ENCODE data around the gene PSPC1. TPM values are rescaled to one million over a fixed set of nuclear protein-coding genes. Genes with fewer than 3 reads are reported as not detected.
"Not testable (repeated sequence)": the region's sequence is repeated elsewhere in the genome, so short reads cannot be mapped to it uniquely, and the experiment has no call there.

PSPC1 gene
- total and polyA plus RNA-seq, 5 experiments from 2014 or later: 23.4 to 99.4 (median 34.1) TPM

GRCh38 chr13:19737844-19738557 lies 44.7 kb downstream of the PSPC1 start:
- DNase-seq (no peak), ATAC-seq (no peak)
- Mint-ChIP-seq H3K36me3 (peaks cover 12 to 93% (median 30%) of the 10 kb centered on the region in 3 donors), H3K27me3 (no peaks in the 10 kb centered on the region), H3K4me3 (no peak overlapping the region), H3K9me3 (no peaks in the 10 kb centered on the region), H3K4me1 (peaks cover 8 to 30% (median 20%) of the 10 kb centered on the region in 4 donors), H3K27ac (peak overlapping the region in 3 of 10 donors; percentile 3 to 38 (median 3))
- POLR2A ChIA-PET: no interaction called here

GRCh38 chr13:19726611-19727010 lies 56.1 kb downstream of the PSPC1 start:
- ATAC-seq (no peak), DNase-seq (no peak)
- H3K4me3 Mint-ChIP-seq: no peak overlapping the region
- H3K4me1 Mint-ChIP-seq: peaks cover 15 to 36% (median 30%) of the 10 kb centered on the region in 4 donors
- H3K27me3 Mint-ChIP-seq: no peaks in the 10 kb centered on the region
- POLR2A ChIA-PET: no interaction called here
- no peaks in the 10 kb centered on the region for H3K9me3 Mint-ChIP-seq
- H3K36me3 Mint-ChIP-seq: peaks cover 0 to 88% (median 33%) of the 10 kb centered on the region in 3 donors
- peak overlapping the region in 2 of 10 donors; percentile 13 to 65 for H3K27ac Mint-ChIP-seq

- H3K4me3 Mint-ChIP-seq: no peak overlapping the region
- POLR2A ChIA-PET: no interaction called here
- H3K9me3 Mint-ChIP-seq: no peaks in the 10 kb centered on the region
- H3K27ac Mint-ChIP-seq: peak overlapping the region in 1 of 10 donors; percentile 53
- ATAC-seq (no peak), DNase-seq (no peak)
- H3K4me1 Mint-ChIP-seq: peaks cover 15 to 37% (median 25%) of the 10 kb centered on the region in 4 donors
- H3K27me3 Mint-ChIP-seq: no peaks in the 10 kb centered on the region
- H3K36me3 Mint-ChIP-seq: peaks cover 0 to 83% (median 33%) of the 10 kb centered on the region in 3 donors
Measured at GRCh38 chr13:19725320-19725719, 57.4 kb downstream of the PSPC1 start.

- no peak for DNase-seq
- ATAC-seq: no peak
- Mint-ChIP-seq H3K36me3 (peaks cover 0 to 66% (median 15%) of the 10 kb centered on the region in 3 donors), H3K9me3 (no peaks in the 10 kb centered on the region), H3K27me3 (no peaks in the 10 kb centered on the region), H3K27ac (peak overlapping the region in 2 of 10 donors; percentile 6 to 48), H3K4me3 (no peak overlapping the region), H3K4me1 (peaks cover 6 to 18% (median 12%) of the 10 kb centered on the region in 4 donors)
- POLR2A ChIA-PET: no interaction called here
Measured at GRCh38 chr13:19720039-19720438, 62.7 kb downstream of the PSPC1 start.

GRCh38 chr13:19713186-19713965 lies 69.4 kb downstream of the PSPC1 start:
- Mint-ChIP-seq H3K27me3 (no peaks in the 10 kb centered on the region), H3K36me3 (peaks cover 0 to 48% (median 13%) of the 10 kb centered on the region in 3 donors), H3K4me1 (peaks cover 0 to 19% (median 10%) of the 10 kb centered on the region in 4 donors), H3K4me3 (no peak overlapping the region), H3K27ac (no peak overlapping the region), H3K9me3 (no peaks in the 10 kb centered on the region)
- ATAC-seq (no peak), DNase-seq (no peak)
- POLR2A ChIA-PET: no interaction called here

- ATAC-seq, POLR2A ChIA-PET, DNase-seq, H3K27me3 Mint-ChIP-seq, H3K4me3 Mint-ChIP-seq, H3K27ac Mint-ChIP-seq, H3K9me3 Mint-ChIP-seq: not testable (repeated sequence)
- Mint-ChIP-seq H3K36me3 (peaks cover 0 to 42% (median 9%) of the 10 kb centered on the region in 3 donors), H3K4me1 (peaks cover 3 to 27% (median 12%) of the 10 kb centered on the region in 4 donors)
Measured at GRCh38 chr13:19709782-19710181, 73.0 kb downstream of the PSPC1 start.

- H3K9me3 Mint-ChIP-seq, H3K27me3 Mint-ChIP-seq, ATAC-seq, DNase-seq, H3K27ac Mint-ChIP-seq, H3K4me3 Mint-ChIP-seq, POLR2A ChIA-PET: not testable (repeated sequence)
- H3K36me3 Mint-ChIP-seq: peaks cover 0 to 39% (median 7%) of the 10 kb centered on the region in 3 donors
- H3K4me1 Mint-ChIP-seq: peaks cover 3 to 26% (median 12%) of the 10 kb centered on the region in 4 donors
Measured at GRCh38 chr13:19709039-19709438, 73.7 kb downstream of the PSPC1 start.

GRCh38 chr13:19704256-19704655 lies 78.5 kb downstream of the PSPC1 start:
- H3K9me3 Mint-ChIP-seq, DNase-seq, H3K4me3 Mint-ChIP-seq, H3K27me3 Mint-ChIP-seq, ATAC-seq, POLR2A ChIA-PET: not testable (repeated sequence)
- H3K4me1 Mint-ChIP-seq: peaks cover 6 to 22% (median 13%) of the 10 kb centered on the region in 4 donors
- peaks cover 0 to 50% (median 3%) of the 10 kb centered on the region in 3 donors for H3K36me3 Mint-ChIP-seq
- peak overlapping the region in 1 of 10 donors; percentile 4 for H3K27ac Mint-ChIP-seq

- peaks cover 0 to 43% (median 3%) of the 10 kb centered on the region in 3 donors for H3K36me3 Mint-ChIP-seq
- ATAC-seq, DNase-seq: not testable (repeated sequence)
Measured at GRCh38 chr13:19701619-19702018, 81.1 kb downstream of the PSPC1 start.

GRCh38 chr13:19700963-19701362 lies 81.8 kb downstream of the PSPC1 start:
- H3K27ac Mint-ChIP-seq, H3K4me3 Mint-ChIP-seq, ATAC-seq, H3K9me3 Mint-ChIP-seq, H3K27me3 Mint-ChIP-seq, DNase-seq, POLR2A ChIA-PET: not testable (repeated sequence)
- Mint-ChIP-seq H3K4me1 (peaks cover 3 to 14% (median 9%) of the 10 kb centered on the region in 4 donors), H3K36me3 (peaks cover 0 to 40% (median 2%) of the 10 kb centered on the region in 3 donors)

More at GRCh38 chr13:19701619-19702018, 81.1 kb downstream of the PSPC1 start:
- POLR2A ChIA-PET, H3K9me3 Mint-ChIP-seq, H3K27me3 Mint-ChIP-seq, H3K4me3 Mint-ChIP-seq, H3K27ac Mint-ChIP-seq: not testable (repeated sequence)
- peaks cover 3 to 12% (median 9%) of the 10 kb centered on the region in 4 donors for H3K4me1 Mint-ChIP-seq

GRCh38 chr13:19695829-19696228 lies 86.9 kb downstream of the PSPC1 start:
- POLR2A ChIA-PET: no interaction called here
- no peaks in the 10 kb centered on the region for H3K9me3 Mint-ChIP-seq
- H3K27me3 Mint-ChIP-seq: no peaks in the 10 kb centered on the region
- no peak overlapping the region for H3K4me3 Mint-ChIP-seq
- peak overlapping the region in 1 of 10 donors; percentile 48 for H3K27ac Mint-ChIP-seq
- DNase-seq (no peak), ATAC-seq (no peak)
- peaks cover 10 to 41% (median 13%) of the 10 kb centered on the region in 3 donors for H3K36me3 Mint-ChIP-seq
- H3K4me1 Mint-ChIP-seq: peaks cover 6 to 23% (median 12%) of the 10 kb centered on the region in 4 donors

GRCh38 chr13:19695428-19695827 lies 87.3 kb downstream of the PSPC1 start:
- ATAC-seq: no peak
- POLR2A ChIA-PET: no interaction called here
- Mint-ChIP-seq H3K36me3 (peaks cover 10 to 42% (median 15%) of the 10 kb centered on the region in 3 donors), H3K4me1 (peaks cover 6 to 23% (median 14%) of the 10 kb centered on the region in 4 donors), H3K27me3 (no peaks in the 10 kb centered on the region), H3K27ac (no peak overlapping the region), H3K4me3 (no peak overlapping the region), H3K9me3 (peaks cover 0 to 3% (median 0%) of the 10 kb centered on the region in 9 donors)
- DNase-seq: no peak

- Mint-ChIP-seq H3K4me1 (peaks cover 3 to 16% (median 8%) of the 10 kb centered on the region in 4 donors), H3K27ac (peak overlapping the region in 3 of 10 donors; percentile 19 to 28 (median 20)), H3K36me3 (peaks cover 10 to 39% (median 21%) of the 10 kb centered on the region in 3 donors)
- ATAC-seq, POLR2A ChIA-PET, DNase-seq, H3K27me3 Mint-ChIP-seq, H3K9me3 Mint-ChIP-seq, H3K4me3 Mint-ChIP-seq: not testable (repeated sequence)
Measured at GRCh38 chr13:19691447-19691846, 91.3 kb downstream of the PSPC1 start.

Measured in naive thymus-derived CD8-positive, alpha-beta T cell (primary cell).